Thymus (tissue), 11 donors: Measurements from ENCODE around the gene BBOX1. TPM values are rescaled to one million over a fixed set of nuclear protein-coding genes. Genes with fewer than 3 reads are reported as not detected.
A peak's percentile ranks its signal among the peaks of the same experiment; 100 is the strongest.
"Not testable (repeated sequence)": the region's sequence is repeated elsewhere in the genome, so short reads cannot be mapped to it uniquely, and the experiment has no call there.

Experiments
- DNase-seq, 9 donors: peaks; one replicate each; pipeline ENCODE4 v3.0.0-alpha.2; 2013; ENCODE audit warnings: low spot score in 9 of 9, low read depth in 6 of 9, missing footprints in 1 of 9
- H3K27ac ChIP-seq, 2 donors: one replicate each; pipeline ENCODE4 v1.5.1; 2013; ENCODE audit warnings: control low read depth in 1 of 2, low read depth in 1 of 2, low read length in 1 of 2, mild to moderate bottlenecking in 1 of 2, moderate library complexity in 1 of 2
- H3K27me3 ChIP-seq, 2 donors: one replicate each; pipeline ENCODE4 v1.5.1; 2013; ENCODE audit warnings: low read length in 1 of 2; ENCODE audit not compliant: control insufficient read depth in 2 of 2, insufficient read depth in 1 of 2
- H3K36me3 ChIP-seq, 2 donors: one replicate each; pipeline ENCODE4 v1.5.1; 2013; ENCODE audit warnings: low read length in 1 of 2, mild to moderate bottlenecking in 1 of 2, moderate library complexity in 1 of 2; ENCODE audit not compliant: control insufficient read depth in 2 of 2, insufficient read depth in 2 of 2
- H3K4me1 ChIP-seq, 2 donors: one replicate each; pipeline ENCODE4 v1.5.1; 2013; ENCODE audit warnings: low read length in 2 of 2; ENCODE audit not compliant: control insufficient read depth in 2 of 2, insufficient read depth in 2 of 2
- H3K4me3 ChIP-seq, 2 donors: one replicate each; pipeline ENCODE4 v1.5.1; 2013; ENCODE audit warnings: low read length in 2 of 2, control low read depth in 1 of 2, mild to moderate bottlenecking in 1 of 2
- H3K9me3 ChIP-seq, 2 donors: one replicate each; pipeline ENCODE4 v1.5.1; 2013; ENCODE audit warnings: low read length in 1 of 2, mild to moderate bottlenecking in 1 of 2; ENCODE audit not compliant: control insufficient read depth in 2 of 2, insufficient read depth in 1 of 2
- WGBS: extraction: QIAGEN DNeasy Blood & Tissue Kit; methylation state at CpG from one replicate; pipeline ENCODE4 v1.1.7; 2013; 5-methylcytosine and 5-hydroxymethylcytosine counted together
- polyA plus RNA-seq: library from polyadenylated mRNA; stranded (reverse); fragments of 200-250 nt; gene quantifications from one replicate; pipeline ENCODE4 v1.2.3, GENCODE V29; 2013
- total RNA-seq: library from RNA; stranded (reverse); fragments of 120-200 nt; gene quantifications from one replicate; pipeline ENCODE4 v1.2.4, GENCODE V29; 2013
- donor health status: healthy.

Gene BBOX1
- total and polyA plus RNA-seq, 2 donors = 0.42 to 8.5 TPM

DNA sequence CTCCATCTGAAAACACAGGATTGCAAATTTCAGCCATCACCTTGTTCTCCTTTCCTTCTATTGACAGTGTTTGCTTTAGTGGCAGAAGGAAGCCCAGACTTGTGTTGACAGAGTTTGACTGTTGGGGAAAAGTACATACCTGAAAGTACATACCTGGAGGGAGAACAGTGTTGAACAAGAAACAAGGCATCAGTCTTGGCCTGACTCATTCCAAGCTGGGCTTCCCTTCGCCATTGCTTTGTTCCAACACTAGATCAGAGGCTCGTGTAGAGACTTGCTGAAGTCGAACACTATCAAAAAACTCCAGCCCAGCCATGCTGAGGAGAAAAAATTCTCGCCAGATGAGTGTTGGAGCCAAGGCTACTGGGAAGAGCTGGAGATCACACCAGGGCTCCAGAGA, 133.4 kb downstream of the BBOX1 start:
- 88% methylated on average over 4 of the region's 4 CpGs for WGBS
- Histone ChIP-seq H3K9me3 (no peaks in the 10 kb centered on the region), H3K27ac (peak overlapping the region in 1 of 2 donors; percentile 55), H3K27me3 (no peaks in the 10 kb centered on the region), H3K36me3 (no peaks in the 10 kb centered on the region), H3K4me3 (no peak overlapping the region), H3K4me1 (no peaks in the 10 kb centered on the region)
- peak in 1 of 9 donors; percentile 5 for DNase-seq

DNA sequence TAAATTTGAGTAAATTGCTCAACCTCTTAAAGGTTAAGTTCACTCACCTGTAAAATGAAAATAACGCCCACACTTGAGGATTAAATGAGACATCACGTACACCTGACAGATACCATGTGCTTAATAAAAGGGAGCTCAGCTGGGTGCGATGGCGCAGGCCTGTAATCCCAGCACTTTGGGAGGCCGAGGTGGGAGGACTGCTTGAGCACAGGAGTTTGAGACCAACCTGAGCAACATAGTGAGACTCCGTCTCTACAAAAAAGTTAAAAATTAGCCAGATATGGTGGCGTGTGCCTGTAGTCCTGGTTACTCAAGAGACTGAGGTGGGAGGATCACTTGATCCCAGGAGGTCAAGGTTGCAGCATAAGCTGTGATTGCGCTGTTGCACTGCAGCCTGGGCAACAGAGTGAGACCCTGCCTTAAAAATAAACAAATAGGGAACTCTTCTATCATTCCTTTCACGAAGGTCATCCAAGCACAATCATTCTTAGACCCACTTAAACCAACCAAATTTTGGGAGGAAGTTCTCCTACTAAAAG, 134.1 kb downstream of the BBOX1 start:
- H3K27me3 ChIP-seq = no peaks in the 10 kb centered on the region
- no peaks in the 10 kb centered on the region for H3K4me1 ChIP-seq
- H3K27ac ChIP-seq = no peak overlapping the region
- no peaks in the 10 kb centered on the region for H3K9me3 ChIP-seq
- no peaks in the 10 kb centered on the region for H3K36me3 ChIP-seq
- 94% methylated on average over 9 of the region's 9 CpGs for WGBS
- DNase-seq = no peak
- no peak overlapping the region for H3K4me3 ChIP-seq

DNA sequence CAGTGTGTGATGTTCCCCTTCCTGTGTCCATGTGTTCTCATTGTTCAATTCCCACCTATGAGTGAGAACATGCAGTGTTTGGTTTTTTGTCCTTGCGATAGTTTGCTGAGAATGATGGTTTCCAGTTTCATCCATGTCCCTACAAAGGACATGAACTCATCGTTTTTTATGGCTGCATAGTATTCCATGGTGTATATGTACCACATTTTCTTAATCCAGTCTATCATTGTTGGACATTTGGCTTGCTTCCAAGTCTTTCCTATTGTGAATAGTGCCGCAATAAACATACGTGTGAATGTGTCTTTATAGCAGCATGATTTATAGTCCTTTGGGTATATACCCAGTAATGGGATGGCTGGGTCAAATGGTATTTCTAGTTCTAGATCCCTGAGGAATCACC, 134.9 kb downstream of the BBOX1 start:
- H3K36me3 ChIP-seq, DNase-seq, H3K9me3 ChIP-seq, H3K4me1 ChIP-seq, H3K27ac ChIP-seq, H3K4me3 ChIP-seq, H3K27me3 ChIP-seq: not testable (repeated sequence)
- WGBS = 82% methylated on average over 3 of the region's 4 CpGs

Other genes starting within 250 kb of the BBOX1 start
- gene FIBIN, start 46.7 kb upstream of the BBOX1 start, total RNA-seq = 1.9 TPM
- 9.6 TPM for gene FIBIN, start 46.7 kb upstream of the BBOX1 start, polyA plus RNA-seq